ENCODE results near the gene PSMG2.

Gene PSMG2

GRCh38 chr18:12721495-12722275 lies 18.8 kb downstream of the PSMG2 start:
- Histone ChIP-seq H3K4me1 (ENCODE audit: control insufficient read depth in 2 of 2, insufficient read depth in 2 of 2, low read length in 2 of 2) (no peaks in the 10 kb centered on the region), H3K4me3 (ENCODE audit: low read length in 2 of 2) (no peak overlapping the region), H3K27ac (ENCODE audit: low read depth in 2 of 2, low read length in 2 of 2) (no peak overlapping the region), H3K9ac (ENCODE audit: low read depth in 1 of 2, low read length in 2 of 2) (no peak overlapping the region), H3K9me3 (ENCODE audit: control insufficient read depth in 2 of 2, low read length in 2 of 2) (no peaks in the 10 kb centered on the region), H3K36me3 (ENCODE audit: control insufficient read depth in 2 of 2, insufficient read depth in 2 of 2, low read length in 2 of 2) (peaks cover 44 to 52% of the 10 kb centered on the region in 2 donors), H3K27me3 (ENCODE audit: control insufficient read depth in 2 of 2, insufficient read depth in 2 of 2, low read length in 2 of 2) (no peaks in the 10 kb centered on the region)

GRCh38 chr18:12722731-12723130 lies 19.9 kb downstream of the PSMG2 start:
- Histone ChIP-seq H3K36me3 (ENCODE audit: control insufficient read depth in 2 of 2, insufficient read depth in 2 of 2, low read length in 2 of 2) (peaks cover 38 to 52% of the 10 kb centered on the region in 2 donors), H3K9ac (ENCODE audit: low read depth in 1 of 2, low read length in 2 of 2) (no peak overlapping the region), H3K9me3 (ENCODE audit: control insufficient read depth in 2 of 2, low read length in 2 of 2) (no peaks in the 10 kb centered on the region)

DNA sequence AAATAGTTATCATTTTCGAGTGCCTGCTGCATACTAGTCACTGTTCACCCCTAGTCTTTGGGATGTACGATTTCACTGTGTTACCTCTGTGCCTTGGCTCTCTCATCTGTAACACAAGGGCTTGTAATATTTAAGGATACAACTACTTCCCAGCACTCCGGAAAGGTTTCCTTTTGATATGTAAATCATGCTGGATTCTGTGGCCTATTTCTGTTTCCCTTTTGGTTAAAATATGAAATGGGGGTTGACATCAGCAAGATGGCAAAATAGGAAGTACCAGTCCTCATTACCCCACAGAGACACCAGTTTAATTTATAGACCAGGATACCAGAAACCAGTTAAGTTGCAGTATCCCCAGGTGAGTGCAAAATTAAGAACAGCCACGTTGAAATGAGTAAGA lies 23.5 kb downstream of the PSMG2 start:
- Histone ChIP-seq H3K4me1 (ENCODE audit: control insufficient read depth in 2 of 2, insufficient read depth in 2 of 2, low read length in 2 of 2) (no peaks in the 10 kb centered on the region), H3K9ac (ENCODE audit: low read depth in 1 of 2, low read length in 2 of 2) (no peak overlapping the region), H3K9me3 (ENCODE audit: control insufficient read depth in 2 of 2, low read length in 2 of 2) (no peaks in the 10 kb centered on the region), H3K4me3 (ENCODE audit: low read length in 2 of 2) (no peak overlapping the region), H3K27me3 (ENCODE audit: control insufficient read depth in 2 of 2, insufficient read depth in 2 of 2, low read length in 2 of 2) (no peaks in the 10 kb centered on the region), H3K27ac (ENCODE audit: low read depth in 2 of 2, low read length in 2 of 2) (no peak overlapping the region), H3K36me3 (ENCODE audit: control insufficient read depth in 2 of 2, insufficient read depth in 2 of 2, low read length in 2 of 2) (peaks cover 25 to 43% of the 10 kb centered on the region in 2 donors)

More at GRCh38 chr18:12722731-12723130, 19.9 kb downstream of the PSMG2 start:
- no peak overlapping the region for H3K4me3 ChIP-seq (ENCODE audit: low read length in 2 of 2)
- H3K27me3 ChIP-seq (ENCODE audit: control insufficient read depth in 2 of 2, insufficient read depth in 2 of 2, low read length in 2 of 2) = no peaks in the 10 kb centered on the region
- no peak overlapping the region for H3K27ac ChIP-seq (ENCODE audit: low read depth in 2 of 2, low read length in 2 of 2)
- H3K4me1 ChIP-seq (ENCODE audit: control insufficient read depth in 2 of 2, insufficient read depth in 2 of 2, low read length in 2 of 2) = no peaks in the 10 kb centered on the region

DNA sequence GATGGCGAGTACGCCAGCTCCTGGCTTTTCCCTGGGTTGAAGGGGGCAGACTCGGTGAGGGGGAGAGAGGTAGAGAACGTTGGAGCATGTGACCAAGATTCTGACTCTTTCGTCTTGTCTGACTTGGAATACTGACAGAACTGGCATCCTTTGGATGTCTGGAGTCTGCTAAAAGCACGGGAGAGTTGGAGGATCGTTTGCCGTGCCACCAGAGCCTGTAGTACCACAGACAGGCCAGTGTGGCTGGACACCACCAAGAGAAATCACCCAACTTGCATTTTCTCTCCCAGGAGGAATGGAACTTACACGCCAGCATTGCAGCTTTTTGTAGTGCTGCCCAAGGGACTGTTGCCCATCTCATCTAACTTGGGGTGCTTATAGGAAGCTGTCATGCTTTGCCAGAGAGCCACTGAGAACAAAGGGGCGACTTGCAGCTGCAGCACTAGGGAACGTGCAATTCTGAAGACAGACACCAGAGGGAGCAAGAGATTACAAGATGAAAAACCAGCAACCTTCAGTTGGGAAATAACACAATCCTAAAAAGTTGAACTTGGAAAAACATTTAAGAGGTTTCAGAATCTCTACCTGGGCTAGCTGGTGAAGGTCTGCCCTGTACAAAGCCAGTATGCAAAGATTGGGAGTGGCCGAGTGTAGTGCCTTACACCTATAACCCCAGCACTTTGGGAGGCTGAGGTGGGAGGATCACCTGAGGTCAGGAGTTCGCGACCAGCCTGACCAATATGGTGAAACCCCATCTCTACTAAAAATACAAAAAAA lies 24.1 kb downstream of the PSMG2 start:
- no peaks in the 10 kb centered on the region for H3K27me3 ChIP-seq (ENCODE audit: control insufficient read depth in 2 of 2, insufficient read depth in 2 of 2, low read length in 2 of 2)
- H3K9me3 ChIP-seq (ENCODE audit: control insufficient read depth in 2 of 2, low read length in 2 of 2) = no peaks in the 10 kb centered on the region
- H3K4me1 ChIP-seq (ENCODE audit: control insufficient read depth in 2 of 2, insufficient read depth in 2 of 2, low read length in 2 of 2) = no peaks in the 10 kb centered on the region
- peaks cover 18 to 40% of the 10 kb centered on the region in 2 donors for H3K36me3 ChIP-seq (ENCODE audit: control insufficient read depth in 2 of 2, insufficient read depth in 2 of 2, low read length in 2 of 2)
- H3K9ac ChIP-seq (ENCODE audit: low read depth in 1 of 2, low read length in 2 of 2) = no peak overlapping the region
- no peak overlapping the region for H3K4me3 ChIP-seq (ENCODE audit: low read length in 2 of 2)
- no peak overlapping the region for H3K27ac ChIP-seq (ENCODE audit: low read depth in 2 of 2, low read length in 2 of 2)

GRCh38 chr18:12737243-12737902 lies 34.5 kb downstream of the PSMG2 start:
- H3K4me3 ChIP-seq (ENCODE audit: low read length in 2 of 2) = no peak overlapping the region
- H3K27me3 ChIP-seq (ENCODE audit: control insufficient read depth in 2 of 2, insufficient read depth in 2 of 2, low read length in 2 of 2) = no peaks in the 10 kb centered on the region
- H3K36me3 ChIP-seq (ENCODE audit: control insufficient read depth in 2 of 2, insufficient read depth in 2 of 2, low read length in 2 of 2) = no peaks in the 10 kb centered on the region
- no peak overlapping the region for H3K9ac ChIP-seq (ENCODE audit: low read depth in 1 of 2, low read length in 2 of 2)
- no peak overlapping the region for H3K27ac ChIP-seq (ENCODE audit: low read depth in 2 of 2, low read length in 2 of 2)
- H3K9me3 ChIP-seq (ENCODE audit: control insufficient read depth in 2 of 2, low read length in 2 of 2) = no peaks in the 10 kb centered on the region
- H3K4me1 ChIP-seq (ENCODE audit: control insufficient read depth in 2 of 2, insufficient read depth in 2 of 2, low read length in 2 of 2) = no peaks in the 10 kb centered on the region

- no peaks in the 10 kb centered on the region for H3K9me3 ChIP-seq (ENCODE audit: control insufficient read depth in 2 of 2, low read length in 2 of 2)
- no peaks in the 10 kb centered on the region for H3K36me3 ChIP-seq (ENCODE audit: control insufficient read depth in 2 of 2, insufficient read depth in 2 of 2, low read length in 2 of 2)
- no peak overlapping the region for H3K9ac ChIP-seq (ENCODE audit: low read depth in 1 of 2, low read length in 2 of 2)
- no peaks in the 10 kb centered on the region for H3K4me1 ChIP-seq (ENCODE audit: control insufficient read depth in 2 of 2, insufficient read depth in 2 of 2, low read length in 2 of 2)
- no peak overlapping the region for H3K27ac ChIP-seq (ENCODE audit: low read depth in 2 of 2, low read length in 2 of 2)
- H3K4me3 ChIP-seq (ENCODE audit: low read length in 2 of 2) = no peak overlapping the region
- H3K27me3 ChIP-seq (ENCODE audit: control insufficient read depth in 2 of 2, insufficient read depth in 2 of 2, low read length in 2 of 2) = no peaks in the 10 kb centered on the region
Observed at GRCh38 chr18:12741351-12741750, 38.5 kb downstream of the PSMG2 start.

- H3K9ac ChIP-seq (ENCODE audit: low read depth in 1 of 2, low read length in 2 of 2) = no peak overlapping the region
- no peaks in the 10 kb centered on the region for H3K27me3 ChIP-seq (ENCODE audit: control insufficient read depth in 2 of 2, insufficient read depth in 2 of 2, low read length in 2 of 2)
- no peak overlapping the region for H3K27ac ChIP-seq (ENCODE audit: low read depth in 2 of 2, low read length in 2 of 2)
- no peak overlapping the region for H3K4me3 ChIP-seq (ENCODE audit: low read length in 2 of 2)
- H3K36me3 ChIP-seq (ENCODE audit: control insufficient read depth in 2 of 2, insufficient read depth in 2 of 2, low read length in 2 of 2) = no peaks in the 10 kb centered on the region
- H3K9me3 ChIP-seq (ENCODE audit: control insufficient read depth in 2 of 2, low read length in 2 of 2) = no peaks in the 10 kb centered on the region
- no peaks in the 10 kb centered on the region for H3K4me1 ChIP-seq (ENCODE audit: control insufficient read depth in 2 of 2, insufficient read depth in 2 of 2, low read length in 2 of 2)
Observed at GRCh38 chr18:12742453-12742852, 39.6 kb downstream of the PSMG2 start.

DNA sequence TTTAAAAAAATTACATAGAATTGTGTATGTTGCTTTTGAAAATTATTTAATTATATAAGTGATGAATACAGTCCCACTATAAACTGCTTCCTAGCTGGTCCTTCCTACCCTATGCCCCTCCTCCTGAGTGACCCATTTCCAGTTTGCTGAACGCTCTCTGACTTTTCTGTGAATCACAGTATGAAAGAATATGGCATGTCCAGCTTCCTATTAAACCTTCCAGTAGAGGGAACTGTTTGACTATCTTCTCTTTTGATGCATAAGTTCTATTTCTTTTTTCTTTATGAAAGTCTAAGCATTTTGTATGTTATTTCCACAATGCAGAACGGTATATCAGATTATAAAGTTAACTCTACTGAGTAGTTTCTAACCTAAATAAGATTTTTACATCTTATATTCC lies 41.3 kb downstream of the PSMG2 start:
- H3K4me3 ChIP-seq (ENCODE audit: low read length in 2 of 2) = no peak overlapping the region
- no peaks in the 10 kb centered on the region for H3K36me3 ChIP-seq (ENCODE audit: control insufficient read depth in 2 of 2, insufficient read depth in 2 of 2, low read length in 2 of 2)
- no peaks in the 10 kb centered on the region for H3K4me1 ChIP-seq (ENCODE audit: control insufficient read depth in 2 of 2, insufficient read depth in 2 of 2, low read length in 2 of 2)
- H3K27me3 ChIP-seq (ENCODE audit: control insufficient read depth in 2 of 2, insufficient read depth in 2 of 2, low read length in 2 of 2) = no peaks in the 10 kb centered on the region
- no peak overlapping the region for H3K27ac ChIP-seq (ENCODE audit: low read depth in 2 of 2, low read length in 2 of 2)
- H3K9me3 ChIP-seq (ENCODE audit: control insufficient read depth in 2 of 2, low read length in 2 of 2) = no peaks in the 10 kb centered on the region
- no peak overlapping the region for H3K9ac ChIP-seq (ENCODE audit: low read depth in 1 of 2, low read length in 2 of 2)

DNA sequence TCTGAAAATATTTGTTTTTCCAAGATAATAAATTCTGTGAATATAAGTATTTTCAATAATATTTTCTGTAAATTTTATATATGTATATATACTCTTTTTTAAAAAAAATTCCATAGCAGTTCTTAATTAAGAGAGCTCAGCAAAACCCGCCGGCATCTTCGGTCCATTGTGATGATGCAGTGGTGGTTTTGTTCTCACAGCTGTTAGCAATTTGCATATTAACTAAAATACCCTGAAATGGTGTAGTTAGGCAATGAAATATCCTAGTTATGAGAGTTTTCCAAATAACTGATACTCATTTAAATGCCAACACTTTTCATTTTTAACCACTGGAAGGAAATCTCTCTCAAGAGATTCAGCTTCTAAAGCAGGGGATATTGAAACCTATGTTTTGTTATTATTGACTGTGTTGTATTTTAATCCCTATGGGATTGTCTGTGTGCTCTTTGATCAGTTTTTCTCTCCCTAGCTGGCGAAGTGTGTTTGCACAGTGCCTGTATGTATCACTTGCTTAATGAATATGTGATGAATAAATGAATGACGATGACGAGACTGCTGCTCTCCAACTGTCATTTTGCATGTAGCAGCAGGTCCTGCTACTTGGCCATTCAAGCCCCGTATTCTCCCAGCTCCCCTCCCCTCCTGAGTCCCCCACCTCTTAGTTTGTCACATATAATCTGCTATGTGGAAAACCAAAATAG lies 42.4 kb downstream of the PSMG2 start:
- H3K9ac ChIP-seq (ENCODE audit: low read depth in 1 of 2, low read length in 2 of 2) = no peak overlapping the region
- H3K27me3 ChIP-seq (ENCODE audit: control insufficient read depth in 2 of 2, insufficient read depth in 2 of 2, low read length in 2 of 2) = no peaks in the 10 kb centered on the region
- H3K27ac ChIP-seq (ENCODE audit: low read depth in 2 of 2, low read length in 2 of 2) = no peak overlapping the region
- H3K36me3 ChIP-seq (ENCODE audit: control insufficient read depth in 2 of 2, insufficient read depth in 2 of 2, low read length in 2 of 2) = no peaks in the 10 kb centered on the region
- H3K4me1 ChIP-seq (ENCODE audit: control insufficient read depth in 2 of 2, insufficient read depth in 2 of 2, low read length in 2 of 2) = no peaks in the 10 kb centered on the region
- no peaks in the 10 kb centered on the region for H3K9me3 ChIP-seq (ENCODE audit: control insufficient read depth in 2 of 2, low read length in 2 of 2)
- H3K4me3 ChIP-seq (ENCODE audit: low read length in 2 of 2) = no peak overlapping the region
